Measurements from ENCODE around the gene NUP133.
"Not testable (repeated sequence)": the region's sequence is repeated elsewhere in the genome, so short reads cannot be mapped to it uniquely, and the experiment has no call there.

The NUP133 gene

GRCh38 chr1:229425564-229426159, 82.5 kb downstream of the NUP133 start:
- in situ Hi-C loops (cut with MboI; ENCODE audit: low sequenced_read_pairs) = no loop called here

DNA sequence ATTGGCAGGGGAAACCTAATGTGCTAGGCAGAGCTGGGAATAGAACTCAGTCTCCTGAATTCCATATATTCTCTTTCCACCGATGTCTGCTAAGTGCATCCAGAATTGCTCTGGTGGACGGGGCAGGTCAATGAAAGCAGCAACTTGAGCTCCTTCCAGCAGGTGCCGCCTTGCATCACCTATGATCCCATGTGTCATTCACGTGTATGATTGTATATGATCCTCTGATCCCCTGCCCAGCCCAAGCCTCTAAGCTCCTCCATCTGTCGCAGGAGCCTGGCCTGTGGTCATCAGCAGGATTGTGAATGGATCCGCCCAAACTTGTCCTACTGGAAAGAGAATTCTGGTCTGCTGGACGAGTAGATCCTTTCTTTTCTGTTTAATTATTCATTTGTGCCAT, 87.4 kb downstream of the NUP133 start:
- in situ Hi-C loops (cut with MboI; ENCODE audit: low sequenced_read_pairs) = no loop called here

GRCh38 chr1:229420224-229420623, 87.9 kb downstream of the NUP133 start:
- in situ Hi-C loops (cut with MboI; ENCODE audit: low sequenced_read_pairs) = no loop called here

- in situ Hi-C loops (cut with MboI; ENCODE audit: low sequenced_read_pairs) = not testable (repeated sequence)
Measured at GRCh38 chr1:229418586-229418985, 89.6 kb downstream of the NUP133 start.

- in situ Hi-C loops (cut with MboI; ENCODE audit: low sequenced_read_pairs) = not testable (repeated sequence)
Measured at GRCh38 chr1:229412810-229413209, 95.3 kb downstream of the NUP133 start.

DNA sequence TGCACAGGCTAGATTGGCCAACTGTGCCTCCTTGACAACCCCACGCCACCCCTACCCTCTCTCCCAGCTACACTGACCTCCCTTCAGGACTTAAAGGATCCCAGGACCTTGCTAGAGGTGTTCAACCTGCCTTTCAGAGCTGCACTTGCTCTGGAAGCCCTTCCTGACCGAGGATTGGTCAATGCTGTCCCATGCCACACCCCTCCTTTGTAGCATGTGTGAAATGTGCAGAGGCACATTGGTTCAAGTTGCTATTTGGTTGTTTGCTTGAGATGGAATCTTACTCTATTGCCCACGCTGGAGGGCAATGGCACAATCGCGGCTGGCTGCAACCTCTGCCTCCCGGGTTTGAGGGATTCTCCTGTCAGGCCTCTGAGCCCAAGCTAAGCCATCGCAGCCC, 96.1 kb downstream of the NUP133 start:
- in situ Hi-C loops (cut with MboI; ENCODE audit: low sequenced_read_pairs) = no loop called here

DNA sequence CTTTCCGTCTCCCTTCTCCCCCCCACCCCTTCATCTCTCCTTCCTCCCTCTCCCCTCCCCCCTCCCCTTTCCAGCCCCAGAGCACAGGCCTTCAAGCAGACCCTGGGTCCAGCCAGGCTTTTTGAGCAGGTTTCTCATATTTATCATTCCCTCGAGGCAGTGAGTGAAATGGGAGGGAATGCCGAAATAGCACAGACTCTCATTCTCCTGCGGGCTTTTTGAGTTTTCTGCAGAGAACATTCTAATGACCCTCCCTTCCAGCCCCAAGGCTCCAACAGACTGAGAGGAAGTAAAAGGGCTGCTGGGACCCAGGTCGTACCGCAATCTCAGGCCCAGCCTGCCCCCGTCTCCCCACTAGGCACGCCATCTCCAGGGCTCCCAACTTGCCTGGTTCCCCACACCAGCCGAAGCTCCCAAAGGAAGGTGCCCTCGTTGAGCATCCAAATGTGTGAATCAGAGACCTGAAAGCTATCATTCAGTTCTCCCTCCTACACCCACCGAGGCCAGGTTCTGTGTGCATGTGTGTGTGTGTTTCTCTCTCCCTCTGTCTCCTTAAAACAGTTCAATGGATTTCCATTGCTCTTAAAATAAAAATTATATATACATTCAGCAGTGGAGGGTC, 96.6 kb downstream of the NUP133 start:
- in situ Hi-C loops (cut with MboI; ENCODE audit: low sequenced_read_pairs) = no loop called here

DNA sequence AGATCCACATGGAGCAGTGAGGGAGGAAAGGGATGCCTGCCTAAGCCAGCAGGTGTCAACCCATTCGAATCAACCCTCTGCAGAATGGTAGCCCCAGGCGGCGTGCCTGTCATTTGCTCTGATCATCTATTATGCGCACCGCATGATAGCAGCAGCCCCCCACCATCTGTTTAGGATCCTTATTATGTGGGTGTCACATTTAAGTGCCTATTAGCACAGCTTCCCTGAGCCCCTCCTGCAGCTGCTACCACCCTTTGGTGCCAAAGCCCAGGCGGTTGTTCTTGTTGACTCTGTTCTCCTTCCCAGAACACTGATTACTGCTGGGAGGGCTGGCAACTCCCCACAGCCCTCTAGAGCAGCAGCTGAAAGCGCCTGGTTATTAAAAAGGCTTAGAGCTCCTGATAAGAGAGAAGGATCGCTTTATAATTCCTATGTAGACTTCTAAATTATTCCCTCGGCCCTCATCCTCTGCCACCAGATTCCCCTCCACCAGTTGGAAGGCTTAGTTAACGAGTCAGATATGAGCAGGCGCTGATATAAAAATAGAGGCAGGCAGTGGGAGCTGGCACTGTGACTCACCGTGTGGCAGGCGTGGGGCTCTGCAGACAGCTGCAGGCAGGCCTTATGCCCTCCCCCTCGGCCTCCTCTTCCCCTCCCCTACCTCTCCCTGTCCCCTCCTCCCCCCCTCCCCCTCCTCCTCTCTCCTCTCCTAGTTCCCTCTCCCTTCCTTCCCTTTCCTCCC, 97.3 kb downstream of the NUP133 start:
- in situ Hi-C loops (cut with MboI; ENCODE audit: low sequenced_read_pairs) = no loop called here

DNA sequence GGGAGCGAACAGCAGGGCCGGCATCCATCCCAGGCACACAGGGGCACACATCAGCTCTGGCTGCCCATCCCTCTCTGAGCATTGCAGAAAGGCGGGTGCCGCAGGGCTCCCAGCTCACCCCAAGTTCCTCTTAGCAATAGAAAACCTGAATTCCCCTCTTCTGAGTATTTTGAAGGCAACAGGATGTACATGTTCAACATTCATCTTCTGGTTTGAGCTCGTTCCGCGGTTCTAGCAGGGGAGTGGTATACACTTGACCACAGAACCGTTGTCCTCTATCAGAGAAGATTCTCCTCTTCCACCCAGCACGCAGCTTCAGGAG, 97.8 kb downstream of the NUP133 start:
- in situ Hi-C loops (cut with MboI; ENCODE audit: low sequenced_read_pairs) = no loop called here

DNA sequence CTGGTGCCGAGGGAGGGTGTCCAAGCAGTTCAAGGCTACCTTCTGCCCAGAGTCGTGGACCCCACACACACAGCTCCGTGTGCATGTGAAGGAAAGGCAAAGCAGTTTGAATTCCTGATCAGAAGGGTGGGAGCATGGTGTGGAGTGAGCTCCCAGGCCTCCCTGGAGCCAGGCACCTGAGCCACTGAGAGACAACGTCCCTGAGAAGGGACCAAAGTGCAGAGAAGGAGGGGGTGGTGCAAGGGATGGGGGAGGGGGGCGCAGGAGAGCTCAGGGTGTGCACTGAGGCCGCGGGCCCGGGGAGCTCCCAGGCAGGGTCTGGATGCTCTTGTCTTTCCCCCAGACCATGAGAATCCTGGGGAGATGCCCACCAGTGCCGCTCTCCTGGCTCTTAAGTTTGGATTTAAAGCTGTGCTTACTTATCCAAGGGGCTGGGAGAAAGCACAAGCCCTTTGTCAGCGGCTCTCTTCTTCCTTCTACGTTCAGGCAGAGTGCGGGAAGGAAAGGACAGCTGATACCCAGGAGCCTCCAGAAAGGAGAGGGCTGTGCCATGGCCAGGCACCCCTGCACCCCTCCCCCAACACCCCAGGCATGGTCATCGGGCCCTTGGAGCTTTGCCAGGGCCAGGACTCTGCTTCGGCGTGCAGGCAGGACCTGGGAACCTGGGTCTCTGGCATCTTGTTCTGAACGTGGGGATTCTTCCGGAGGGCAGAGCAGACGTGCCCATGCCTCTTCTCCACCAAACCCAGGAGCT, 98.3 kb downstream of the NUP133 start:
- in situ Hi-C loops (cut with MboI; ENCODE audit: low sequenced_read_pairs) = no loop called here

GRCh38 chr1:229408458-229409037, 99.6 kb downstream of the NUP133 start:
- in situ Hi-C loops (cut with MboI; ENCODE audit: low sequenced_read_pairs) = no loop called here

- in situ Hi-C loops (cut with MboI; ENCODE audit: low sequenced_read_pairs) = no loop called here
Measured at GRCh38 chr1:229407206-229408026, 100.7 kb downstream of the NUP133 start.

GRCh38 chr1:229406798-229407197, 101.3 kb downstream of the NUP133 start:
- in situ Hi-C loops (cut with MboI; ENCODE audit: low sequenced_read_pairs) = no loop called here

DNA sequence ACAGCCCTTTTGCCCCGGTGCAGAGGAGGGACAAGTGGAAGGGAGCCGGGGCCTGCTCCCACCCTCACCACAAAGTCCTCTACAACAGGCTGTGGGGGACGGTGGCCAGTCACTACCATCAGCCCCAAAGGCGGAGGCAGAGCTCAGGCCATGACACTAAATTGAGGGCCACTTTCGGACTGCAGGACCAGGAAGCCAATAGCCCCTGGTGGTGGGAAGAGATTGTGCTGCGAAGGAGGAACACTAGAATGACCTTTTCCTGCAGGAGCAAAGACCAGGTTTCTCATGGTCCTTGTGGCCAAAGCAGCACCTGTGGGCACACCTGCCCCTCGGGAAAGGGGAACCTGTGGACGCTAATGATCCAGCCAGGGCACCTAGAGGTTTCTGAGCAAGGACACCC, 104.6 kb downstream of the NUP133 start:
- in situ Hi-C loops (cut with MboI; ENCODE audit: low sequenced_read_pairs) = no loop called here

DNA sequence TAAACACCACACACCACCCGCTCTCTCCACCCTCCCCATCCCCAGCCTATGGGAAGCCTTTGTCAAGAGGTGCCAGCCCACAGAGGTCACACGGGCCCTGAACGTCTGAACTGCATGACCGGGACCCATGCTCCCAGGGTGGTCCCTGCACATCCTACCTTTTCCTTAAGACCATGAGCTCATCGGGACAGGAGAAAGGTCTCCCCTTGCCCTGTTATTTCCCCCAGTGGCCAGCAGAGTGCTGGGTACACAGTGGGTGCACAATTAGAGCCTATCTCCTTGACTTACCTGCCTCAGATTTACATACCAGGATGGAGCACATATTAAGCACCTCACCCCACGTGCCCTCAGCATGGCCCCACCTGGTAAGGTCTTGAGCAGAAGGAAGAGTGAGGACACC, 105.1 kb downstream of the NUP133 start:
- in situ Hi-C loops (cut with MboI; ENCODE audit: low sequenced_read_pairs) = no loop called here

- in situ Hi-C loops (cut with MboI; ENCODE audit: low sequenced_read_pairs) = not testable (repeated sequence)
Measured at GRCh38 chr1:229402329-229402728, 105.8 kb downstream of the NUP133 start.

DNA sequence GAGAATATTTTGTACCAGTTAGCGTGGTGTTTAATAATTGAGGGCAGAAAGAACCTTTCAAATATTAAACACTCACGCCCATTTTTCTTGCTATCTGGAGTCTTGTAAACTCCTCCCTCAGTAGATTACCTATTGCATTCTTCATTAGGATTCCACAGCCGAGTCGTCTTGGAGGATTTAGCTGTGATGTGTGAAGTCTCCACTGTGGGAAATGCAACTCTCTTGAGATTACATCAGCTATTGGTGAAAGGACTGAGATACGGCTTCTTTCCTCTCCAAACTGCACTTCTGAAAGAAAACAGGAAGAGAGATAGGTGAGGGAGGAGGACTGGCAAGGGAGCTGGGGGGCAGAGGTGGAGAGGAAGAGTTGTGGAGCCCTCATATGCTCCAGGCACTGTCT, 110.4 kb downstream of the NUP133 start:
- in situ Hi-C loops (cut with MboI; ENCODE audit: low sequenced_read_pairs) = no loop called here

- in situ Hi-C loops (cut with MboI; ENCODE audit: low sequenced_read_pairs) = no loop called here
Measured at GRCh38 chr1:229396585-229397206, 111.4 kb downstream of the NUP133 start.

DNA sequence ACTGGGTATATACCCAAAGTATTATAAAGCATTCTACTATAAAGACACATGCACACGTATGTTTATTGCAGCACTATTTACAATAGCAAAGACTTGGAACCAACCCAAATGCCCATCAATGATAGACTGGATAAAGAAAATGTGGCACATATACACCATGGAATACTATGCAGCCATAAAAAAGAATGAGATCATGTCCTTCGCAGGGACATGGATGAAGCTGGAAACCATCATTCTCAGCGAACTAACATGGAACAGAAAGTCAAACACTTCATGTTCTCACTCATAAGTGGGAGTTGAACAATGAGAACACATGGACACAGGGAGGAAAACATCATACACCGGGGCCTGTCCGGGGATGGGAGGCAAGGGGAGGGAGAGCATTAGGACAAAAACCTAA, 113.6 kb downstream of the NUP133 start:
- in situ Hi-C loops (cut with MboI; ENCODE audit: low sequenced_read_pairs) = not testable (repeated sequence)

GRCh38 chr1:229392936-229393335, 115.2 kb downstream of the NUP133 start:
- in situ Hi-C loops (cut with MboI; ENCODE audit: low sequenced_read_pairs) = no loop called here
